A549 (cell line): Measurements from ENCODE around the gene STAT1.

Source experiments
- CBX8 ChIP-seq: fragments of 200-600 bp; sonication (generic); IDR thresholded peaks from 2 replicates; pipeline ENCODE4 v1.6.1; 2016
- CEBPB ChIP-seq, 2 experiments: fragments of >200 bp in 1 of 2; sonication (Bioruptor Twin) in 1 of 2; formaldehyde crosslinking in 1 of 2; IDR thresholded peaks; 2 replicates each; pipeline ENCODE4 v1.6.1; 2012 to 2016
- CTCF ChIP-seq: fragments of >200 bp; sonication (Bioruptor Twin); formaldehyde crosslinking; IDR thresholded peaks from 3 replicates; pipeline ENCODE4 v1.5.1; 2016
- EP300 ChIP-seq, 2 experiments: fragments of >200 bp; sonication (Bioruptor Twin); formaldehyde crosslinking; IDR thresholded peaks; 2 replicates in 1 of 2; 3 replicates in 1 of 2; pipeline ENCODE4 v1.6.1; 2016 to 2017
- ESRRA ChIP-seq: fragments of 150-350 bp; IDR thresholded peaks from 2 replicates; pipeline ENCODE4 v1.6.1; 2014; ENCODE audit warnings: mild to moderate bottlenecking, low read length, borderline replicate concordance
- JUN ChIP-seq, 2 experiments: fragments of >200 bp; sonication (Bioruptor Twin); formaldehyde crosslinking; IDR thresholded peaks; 2 replicates in 1 of 2; 3 replicates in 1 of 2; pipeline ENCODE4 v1.6.1; 2016 to 2017
- KDM1A ChIP-seq: fragments of 200-600 bp; sonication (generic); IDR thresholded peaks from 2 replicates; pipeline ENCODE4 v1.6.1; 2016; ENCODE audit warnings: low read depth, mild to moderate bottlenecking
- MAFK ChIP-seq: fragments of 450-650 bp; IDR thresholded peaks from 2 replicates; pipeline ENCODE4 v1.6.1; 2014; ENCODE audit not compliant: partially characterized antibody
- NR3C1 ChIP-seq: fragments of >200 bp; sonication (Bioruptor Twin); formaldehyde crosslinking; IDR thresholded peaks from 3 replicates; pipeline ENCODE4 v1.6.1; 2017
- POLR2AphosphoS2 ChIP-seq: conservative IDR thresholded peaks from 2 replicates; pipeline ENCODE4 v1.6.1; 2012; ENCODE audit warnings: low read length, improper control_type of control experiment, inconsistent platforms
- REST ChIP-seq: fragments of 200-600 bp; sonication (generic); IDR thresholded peaks from 2 replicates; pipeline ENCODE4 v1.6.1; 2016; ENCODE audit warnings: antibody characterized with exemption, mild to moderate bottlenecking, moderate library complexity
- RFX5 ChIP-seq: fragments of 450-650 bp; IDR thresholded peaks from 2 replicates; pipeline ENCODE4 v1.7.1; 2014; ENCODE audit warnings: antibody characterized with exemption, mild to moderate bottlenecking, moderate library complexity
- TF ChIP-seq, protein P1 (sequence below): fragments of 450-650 bp; IDR thresholded peaks from 2 replicates; pipeline ENCODE4 v1.6.1; 2014; ENCODE audit warnings: antibody characterized with exemption

DNA sequence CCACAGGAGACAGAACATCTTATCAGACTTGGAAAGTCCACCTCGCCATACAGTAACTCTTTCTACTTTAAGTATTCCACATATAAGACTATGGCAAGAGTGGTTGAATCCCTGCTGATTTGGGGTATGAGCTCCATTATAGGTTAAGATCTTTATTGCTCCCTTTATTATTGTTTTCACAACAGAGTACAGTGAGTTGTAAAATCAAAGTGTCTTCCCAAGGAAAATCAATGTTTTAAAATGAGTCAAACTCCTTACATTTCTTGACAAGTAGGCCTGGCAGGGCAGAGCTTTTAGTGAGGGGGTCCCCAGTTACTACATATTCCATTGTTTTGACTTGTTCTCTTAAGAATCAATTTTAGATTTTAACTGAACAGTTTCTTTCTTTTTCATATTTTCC lies 49.6 kb upstream of the STAT1 start:
- no peak for TF ChIP-seq EP300 (IDR thresholded peaks at IDR 0.05)
- TF ChIP-seq REST, result no peak
- TF ChIP-seq NR3C1, result no peak
- no peak for TF ChIP-seq CTCF
- no peak for TF ChIP-seq MAFK
- no peak for TF ChIP-seq ESRRA
- no peak for TF ChIP-seq POLR2AphosphoS2
- TF ChIP-seq KDM1A, result no peak
- TF ChIP-seq RFX5, result no peak
- TF ChIP-seq, protein P1, sequence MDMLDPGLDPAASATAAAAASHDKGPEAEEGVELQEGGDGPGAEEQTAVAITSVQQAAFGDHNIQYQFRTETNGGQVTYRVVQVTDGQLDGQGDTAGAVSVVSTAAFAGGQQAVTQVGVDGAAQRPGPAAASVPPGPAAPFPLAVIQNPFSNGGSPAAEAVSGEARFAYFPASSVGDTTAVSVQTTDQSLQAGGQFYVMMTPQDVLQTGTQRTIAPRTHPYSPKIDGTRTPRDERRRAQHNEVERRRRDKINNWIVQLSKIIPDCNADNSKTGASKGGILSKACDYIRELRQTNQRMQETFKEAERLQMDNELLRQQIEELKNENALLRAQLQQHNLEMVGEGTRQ, result no peak
- no peak for TF ChIP-seq CBX8
- TF ChIP-seq CEBPB (IDR thresholded peaks at IDR 0.05), result no peak
- no peak for TF ChIP-seq JUN (IDR thresholded peaks at IDR 0.05)
